ENCODE results near the gene METTL17.

DNA sequence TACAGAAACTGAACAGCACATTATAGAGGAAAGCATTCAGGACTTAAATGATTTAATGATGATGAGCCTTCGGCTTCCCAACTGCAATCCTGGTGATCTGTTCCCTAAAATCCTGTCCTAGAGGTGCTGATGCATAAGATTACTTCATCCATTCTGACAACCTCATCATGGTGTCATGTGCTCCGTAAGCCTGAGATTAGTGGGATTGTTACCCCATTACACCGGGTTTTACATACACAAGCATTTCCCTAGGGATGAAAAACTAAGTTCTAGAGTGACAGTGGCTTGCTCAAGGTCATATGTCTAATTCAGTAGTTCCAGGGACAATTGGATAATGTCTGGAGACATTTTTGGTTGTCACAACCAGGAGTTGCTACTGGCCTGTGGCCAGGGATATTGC is 47.4 kb downstream of the METTL17 start:
- TF ChIP-seq POLR2A (IDR thresholded peaks at IDR 0.05) = no peak
- TF ChIP-seq, protein P1, sequence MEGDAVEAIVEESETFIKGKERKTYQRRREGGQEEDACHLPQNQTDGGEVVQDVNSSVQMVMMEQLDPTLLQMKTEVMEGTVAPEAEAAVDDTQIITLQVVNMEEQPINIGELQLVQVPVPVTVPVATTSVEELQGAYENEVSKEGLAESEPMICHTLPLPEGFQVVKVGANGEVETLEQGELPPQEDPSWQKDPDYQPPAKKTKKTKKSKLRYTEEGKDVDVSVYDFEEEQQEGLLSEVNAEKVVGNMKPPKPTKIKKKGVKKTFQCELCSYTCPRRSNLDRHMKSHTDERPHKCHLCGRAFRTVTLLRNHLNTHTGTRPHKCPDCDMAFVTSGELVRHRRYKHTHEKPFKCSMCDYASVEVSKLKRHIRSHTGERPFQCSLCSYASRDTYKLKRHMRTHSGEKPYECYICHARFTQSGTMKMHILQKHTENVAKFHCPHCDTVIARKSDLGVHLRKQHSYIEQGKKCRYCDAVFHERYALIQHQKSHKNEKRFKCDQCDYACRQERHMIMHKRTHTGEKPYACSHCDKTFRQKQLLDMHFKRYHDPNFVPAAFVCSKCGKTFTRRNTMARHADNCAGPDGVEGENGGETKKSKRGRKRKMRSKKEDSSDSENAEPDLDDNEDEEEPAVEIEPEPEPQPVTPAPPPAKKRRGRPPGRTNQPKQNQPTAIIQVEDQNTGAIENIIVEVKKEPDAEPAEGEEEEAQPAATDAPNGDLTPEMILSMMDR (IDR thresholded peaks at IDR 0.05 in 8 of 11, conservative IDR thresholded peaks at IDR 0.05 in 3 of 11) = no peak
